HG03045 (cell line): Measurements from ENCODE around the gene ZYX.
"Not testable (repeated sequence)": the region's sequence is repeated elsewhere in the genome, so short reads cannot be mapped to it uniquely, and the experiment has no call there.

Experiments used
- ATAC-seq: cut with Tn5 transposase; IDR thresholded peaks from one replicate; pipeline ENCODE4 v1.9.1; 2021; ENCODE audit warnings: mild to moderate bottlenecking, moderate library complexity; ENCODE audit not compliant: unreplicated experiment

The ZYX gene

DNA sequence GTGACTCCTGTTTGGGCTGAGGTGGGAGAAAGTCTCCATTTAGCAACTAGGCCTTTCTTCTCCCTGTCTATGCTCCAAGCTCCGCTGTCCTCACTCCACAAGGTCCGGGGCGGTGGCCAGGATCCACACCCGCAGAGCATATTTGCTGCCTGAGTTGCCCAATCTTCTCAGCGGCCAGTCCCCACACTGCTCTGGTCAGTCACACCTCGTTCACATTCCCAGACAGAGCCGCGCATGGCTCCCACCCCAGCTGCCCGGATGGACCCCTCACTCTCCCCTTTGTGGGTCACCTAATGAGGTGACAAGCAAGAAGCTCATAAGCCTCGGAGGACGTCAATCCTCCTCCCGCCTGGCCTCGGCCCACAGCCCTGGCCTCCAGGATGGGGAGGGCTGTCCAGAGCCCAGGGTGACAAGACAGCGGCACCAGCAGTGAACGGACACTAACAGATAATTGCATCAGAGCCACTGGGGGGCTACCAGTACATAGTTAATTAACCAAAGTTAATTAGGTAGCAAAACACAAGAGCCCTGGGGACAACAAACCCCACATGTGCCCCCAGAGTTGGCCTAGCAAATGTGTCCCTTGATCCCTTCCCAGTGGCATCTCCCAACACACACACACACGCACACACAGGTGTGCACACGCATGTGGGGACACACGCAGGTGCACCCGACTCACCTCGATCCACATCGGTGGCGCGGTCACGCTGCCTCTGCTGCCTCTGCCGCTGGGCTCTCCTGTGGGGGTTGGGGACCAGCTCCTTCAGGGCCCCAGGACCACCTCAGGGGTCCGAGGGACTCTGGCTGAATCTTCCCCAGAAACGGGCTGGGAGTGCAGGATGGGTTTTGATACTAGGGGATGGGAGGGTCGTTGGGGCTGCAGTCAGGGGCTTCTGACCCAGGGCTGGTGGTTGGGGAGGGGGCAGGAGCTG, 15.7 kb downstream of the ZYX start:
- ATAC-seq, result no peak

- no peak for ATAC-seq
Observed at GRCh38 chr7:143397710-143398530, 16.8 kb downstream of the ZYX start.

- ATAC-seq, result no peak
Observed at GRCh38 chr7:143398616-143399015, 17.5 kb downstream of the ZYX start.

DNA sequence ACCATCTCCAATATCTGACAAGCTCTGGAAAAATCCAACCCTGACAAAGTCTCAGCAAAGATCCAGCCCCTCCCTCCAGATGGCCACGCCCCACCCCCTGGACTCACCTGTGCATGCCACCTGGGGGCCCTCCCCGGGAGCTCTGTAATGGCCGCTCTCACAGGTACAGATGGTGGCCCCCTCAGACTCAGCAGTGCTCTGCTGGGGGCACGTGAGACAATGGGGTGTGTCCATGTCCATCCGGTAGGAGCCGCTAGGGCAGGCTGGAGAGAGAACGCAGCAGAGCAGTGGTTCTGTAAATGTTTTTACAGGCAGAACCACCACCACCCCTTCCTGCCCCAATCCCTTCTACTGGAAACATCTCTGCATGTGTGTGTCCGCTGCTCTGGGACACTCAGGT, 18.0 kb downstream of the ZYX start:
- no peak for ATAC-seq

DNA sequence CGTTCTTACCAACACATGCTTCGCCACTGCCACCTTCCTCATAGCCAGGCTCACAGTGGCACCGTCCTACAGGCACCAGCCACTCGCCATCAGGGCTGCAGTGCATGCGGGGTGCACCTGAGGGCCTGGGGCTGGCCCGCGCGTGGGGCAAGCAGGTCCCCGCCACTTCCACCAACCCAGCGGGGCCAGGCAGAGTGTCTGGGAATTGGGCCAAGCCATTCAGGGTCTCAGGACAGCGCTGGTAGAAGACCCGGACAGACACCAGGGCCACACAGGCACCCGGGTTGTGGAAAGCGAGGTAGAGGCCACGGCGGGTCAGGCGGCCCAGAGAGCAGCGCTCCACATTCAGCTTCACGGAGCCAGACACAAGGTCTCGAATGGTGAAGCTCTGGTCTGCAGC, 18.5 kb downstream of the ZYX start:
- ATAC-seq, result no peak

DNA sequence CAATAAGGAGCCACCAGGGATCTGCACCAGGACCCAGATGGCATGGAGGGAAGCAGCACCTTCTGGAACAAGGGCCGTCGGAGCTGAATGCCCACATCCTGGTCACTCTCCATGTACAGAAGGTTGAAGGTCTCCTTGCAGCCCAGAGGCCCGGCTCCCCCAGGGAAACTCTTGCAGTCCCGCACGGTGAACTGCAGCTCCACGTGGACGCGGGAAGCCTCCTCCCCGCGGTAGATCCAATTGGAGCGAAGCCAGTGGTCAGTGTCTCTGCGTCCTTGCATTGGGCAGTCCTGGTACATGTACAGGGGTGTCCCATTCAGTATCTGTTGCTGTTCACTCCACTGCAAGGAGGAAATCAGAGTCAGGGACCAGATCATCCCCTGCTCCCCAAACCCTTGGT, 20.1 kb downstream of the ZYX start:
- no peak for ATAC-seq

DNA sequence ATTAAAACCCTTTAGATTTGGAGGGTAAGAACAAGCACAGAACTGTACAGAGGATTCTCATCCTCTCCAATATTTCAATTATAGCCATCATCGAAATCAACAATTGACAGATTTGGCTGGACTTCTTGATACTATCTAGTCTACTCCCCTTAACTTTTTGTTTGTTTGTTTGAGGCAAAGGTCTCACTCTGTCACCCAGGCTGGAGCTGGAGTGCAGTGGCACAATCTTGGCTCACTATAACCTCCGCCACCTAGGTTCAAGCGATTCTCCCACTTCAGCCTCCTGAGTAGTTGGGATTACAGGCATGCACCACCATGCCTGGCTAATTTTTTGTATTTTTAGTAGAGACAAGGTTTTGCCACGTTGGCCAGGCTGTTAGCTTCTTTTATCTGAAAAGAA, 21.1 kb downstream of the ZYX start:
- ATAC-seq, result not testable (repeated sequence)

- no peak for ATAC-seq
Observed at GRCh38 chr7:143405173-143406001, 24.2 kb downstream of the ZYX start.

DNA sequence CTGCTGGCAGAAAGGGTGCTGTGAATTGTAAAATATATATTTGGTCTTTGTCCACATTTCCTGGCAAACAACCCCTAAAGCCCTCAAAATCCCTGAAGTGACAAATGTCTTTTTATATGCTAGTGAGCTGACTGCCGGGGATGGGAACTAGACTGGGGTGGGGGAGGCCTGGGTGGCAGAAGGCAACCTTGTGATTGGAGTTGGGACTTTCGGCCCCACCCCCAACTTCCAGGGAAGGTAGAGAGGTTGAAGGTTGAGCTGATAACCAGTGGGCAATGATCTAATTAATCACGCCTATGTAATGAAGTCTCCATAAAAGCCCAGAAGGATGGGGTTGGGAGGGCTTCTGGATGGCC, 24.8 kb downstream of the ZYX start:
- no peak for ATAC-seq

GRCh38 chr7:143407287-143408251, 26.4 kb downstream of the ZYX start:
- no peak for ATAC-seq

GRCh38 chr7:143408252-143408685, 27.1 kb downstream of the ZYX start:
- ATAC-seq, result no peak

DNA sequence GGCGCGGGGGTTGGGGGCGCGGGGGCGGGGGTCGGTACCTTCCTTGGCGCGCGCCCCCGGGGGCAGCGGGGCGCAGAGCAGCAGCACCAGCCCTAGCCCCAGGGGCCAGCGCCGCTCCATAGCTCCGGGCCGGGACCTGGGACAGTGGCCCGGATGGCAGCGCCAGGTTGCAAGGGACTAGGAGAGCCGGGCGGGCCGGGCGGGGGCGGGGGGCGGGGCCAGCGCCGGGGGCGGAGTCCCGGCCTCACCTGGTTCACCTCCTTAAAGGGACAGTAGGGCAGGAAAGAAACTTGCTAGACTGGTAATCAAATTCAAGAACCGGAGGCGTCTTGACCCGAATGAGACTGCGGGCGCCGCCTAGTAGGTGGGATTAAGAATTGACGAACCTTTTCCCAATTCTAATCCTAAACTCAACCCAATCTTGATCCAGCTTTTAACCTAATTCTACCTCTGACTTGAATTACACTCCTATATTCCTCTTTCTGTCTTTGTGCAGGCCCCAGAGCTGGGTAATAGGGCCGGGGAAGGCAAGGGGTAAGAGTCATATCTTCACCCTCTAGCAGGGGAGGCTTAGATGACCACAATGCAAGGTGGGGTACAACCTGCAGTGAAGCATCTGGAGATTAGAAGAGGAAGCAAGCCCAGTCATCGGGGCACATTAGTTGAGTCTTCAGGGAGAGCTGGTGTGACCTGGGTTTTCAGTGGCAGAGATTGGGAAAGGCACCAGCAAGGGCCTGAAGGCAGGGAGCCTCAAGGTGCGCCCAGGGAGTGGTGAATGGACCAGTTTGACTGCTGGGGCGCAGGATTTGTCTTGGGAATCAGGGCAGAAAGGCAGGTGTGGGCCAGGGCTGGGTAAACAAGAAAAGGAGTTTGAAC, 27.8 kb downstream of the ZYX start, which contains the start of gene EPHA1:
TSS of gene EPHA1 (minus strand) at position 171 of the 876 bp plus-strand sequence. CDS start at position 120, 51 bp downstream.
- no peak for ATAC-seq

DNA sequence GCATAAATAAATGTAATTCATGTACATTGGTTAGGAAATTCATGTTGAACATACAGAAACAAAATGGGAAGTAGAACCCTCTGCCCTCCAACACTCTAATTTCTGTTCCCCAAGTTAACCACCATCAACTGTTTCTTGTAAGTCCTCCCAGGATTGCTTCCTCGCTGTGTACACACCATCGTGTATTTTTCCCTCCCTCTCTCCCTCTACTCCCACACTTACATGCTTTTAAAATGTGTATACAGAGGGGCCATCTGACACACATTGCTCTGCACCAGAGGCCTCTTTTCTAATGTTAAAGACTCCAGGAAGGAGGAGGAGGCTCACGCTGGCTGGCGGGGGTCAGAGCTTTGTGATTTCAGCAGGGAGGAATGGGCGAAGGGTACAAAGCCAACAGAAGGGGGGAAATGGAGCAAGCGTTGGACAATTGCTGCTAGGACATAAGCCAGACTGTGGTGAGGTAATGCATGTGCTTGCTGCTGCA, 29.4 kb downstream of the ZYX start:
- no peak for ATAC-seq

- no peak for ATAC-seq
Observed at GRCh38 chr7:143411976-143412708, 31.0 kb downstream of the ZYX start.

DNA sequence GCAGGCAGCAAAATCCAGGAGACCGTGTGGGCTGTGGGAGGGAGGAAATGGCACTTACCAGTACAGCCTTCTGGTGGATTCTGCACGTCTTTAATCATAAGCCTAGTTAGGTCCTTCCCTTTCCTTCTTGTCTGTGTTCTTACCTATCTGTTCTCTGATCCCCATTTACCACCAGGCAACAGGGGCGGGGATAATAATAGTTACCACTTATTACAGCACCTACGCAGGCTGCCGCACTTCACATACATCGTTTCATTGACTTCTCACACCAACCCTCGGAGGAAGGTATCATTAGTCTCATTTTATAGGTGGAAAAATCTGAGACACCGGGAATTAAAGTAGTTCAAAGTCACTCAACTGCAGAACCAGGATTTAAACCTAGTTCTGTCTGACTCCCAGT, 32.0 kb downstream of the ZYX start:
- ATAC-seq, result no peak

DNA sequence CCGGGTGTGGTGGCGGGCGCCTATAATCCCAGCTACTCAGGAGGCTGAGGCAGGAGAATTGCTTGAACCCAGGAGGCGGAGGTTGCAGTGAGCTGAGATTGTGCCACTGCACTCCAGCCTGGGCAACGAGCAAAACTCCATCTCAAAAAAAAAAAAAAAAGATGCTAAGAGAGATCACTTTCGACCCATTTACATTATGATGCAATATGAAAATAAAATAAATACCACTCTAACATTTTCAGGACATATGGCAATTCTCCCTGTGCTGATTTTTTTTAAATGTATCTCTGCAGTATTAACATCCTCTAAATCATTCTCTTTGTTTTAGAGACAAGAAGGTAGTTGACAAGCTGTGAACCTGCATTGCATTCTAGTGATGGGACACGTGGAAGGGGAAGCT, 34.1 kb downstream of the ZYX start:
- not testable (repeated sequence) for ATAC-seq

DNA sequence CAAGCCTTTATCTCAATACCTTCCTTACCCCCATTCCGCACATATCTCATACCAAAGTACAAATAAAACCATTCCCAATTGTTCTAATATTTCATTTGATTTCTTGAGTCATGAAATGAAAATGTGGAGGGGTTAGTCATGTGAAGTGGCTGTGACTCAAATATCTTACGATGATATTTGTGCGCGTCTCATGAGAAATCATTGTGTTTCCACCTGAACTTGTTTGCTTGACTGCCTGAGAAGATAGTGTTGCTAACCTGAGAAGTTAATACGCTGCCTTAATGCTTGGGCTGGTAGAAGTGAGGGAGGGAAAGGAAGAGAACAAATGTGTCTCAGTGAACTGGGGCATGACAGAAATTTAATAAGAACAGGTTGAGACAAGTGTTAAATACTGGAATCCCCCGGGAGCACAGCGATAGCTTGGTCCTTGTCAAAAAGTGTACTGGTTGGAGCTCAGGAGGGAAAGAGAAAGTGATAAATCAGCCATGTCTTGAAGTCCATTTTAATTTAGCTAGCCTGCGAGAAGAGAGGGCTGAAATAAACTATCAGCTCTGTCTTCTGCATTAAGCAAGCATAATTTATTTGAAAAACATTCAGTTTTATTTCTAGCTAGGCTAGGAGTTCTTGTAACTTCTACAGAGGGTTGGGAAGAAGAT, 34.7 kb downstream of the ZYX start:
- ATAC-seq, result no peak
